ENCODE results near the gene DNAH9.

DNA sequence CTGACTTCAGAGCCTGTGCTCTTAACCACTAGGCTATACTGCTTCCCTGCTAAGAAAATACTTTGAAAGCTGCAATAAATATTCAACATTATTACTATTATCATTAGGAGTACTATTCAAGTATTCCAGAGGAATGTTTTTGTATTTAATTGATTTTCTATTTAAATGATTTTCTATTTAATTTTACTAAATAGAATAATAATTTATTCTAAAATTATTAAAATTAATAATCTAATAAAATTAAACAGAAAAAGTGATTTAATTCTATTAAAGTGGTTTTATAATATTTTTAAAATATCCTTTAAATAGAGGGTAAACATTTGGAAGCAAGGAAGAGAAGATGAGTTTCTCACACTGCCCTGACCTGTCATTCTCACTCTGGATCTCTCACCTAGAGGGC is 173.8 kb downstream of the DNAH9 start:
- TF ChIP-seq POLR2A (IDR thresholded peaks at IDR 0.05; ENCODE audit: control extremely low read depth in 1 of 2, low read depth in 2 of 2, low read length in 2 of 2) (no peak), SP1 (IDR thresholded peaks at IDR 0.05; ENCODE audit: low read depth, low read length) (no peak), TAF1 (IDR thresholded peaks at IDR 0.05; ENCODE audit: low read depth, low read length) (no peak), EZH2 (IDR thresholded peaks at IDR 0.05; ENCODE audit: low read depth, low read length, severe bottlenecking) (no peak), CTCF (IDR thresholded peaks at IDR 0.05; ENCODE audit: control extremely low read depth in 1 of 3, insufficient read depth in 1 of 3, low read depth in 1 of 3, low read length in 3 of 3) (no peak), SIN3A (conservative IDR thresholded peaks at IDR 0.05 in 1 of 2, IDR thresholded peaks at IDR 0.05 in 1 of 2; ENCODE audit: low read depth in 1 of 2, low read length in 2 of 2) (no peak), RFX5 (IDR thresholded peaks at IDR 0.05; ENCODE audit: borderline replicate concordance, low read depth, low read length) (no peak), GABPA (IDR thresholded peaks at IDR 0.05; ENCODE audit: borderline replicate concordance, insufficient read depth, low read length) (no peak)

Data from H1 (cell line).